Measurements from ENCODE around the gene INSL3.

The INSL3 gene

DNA sequence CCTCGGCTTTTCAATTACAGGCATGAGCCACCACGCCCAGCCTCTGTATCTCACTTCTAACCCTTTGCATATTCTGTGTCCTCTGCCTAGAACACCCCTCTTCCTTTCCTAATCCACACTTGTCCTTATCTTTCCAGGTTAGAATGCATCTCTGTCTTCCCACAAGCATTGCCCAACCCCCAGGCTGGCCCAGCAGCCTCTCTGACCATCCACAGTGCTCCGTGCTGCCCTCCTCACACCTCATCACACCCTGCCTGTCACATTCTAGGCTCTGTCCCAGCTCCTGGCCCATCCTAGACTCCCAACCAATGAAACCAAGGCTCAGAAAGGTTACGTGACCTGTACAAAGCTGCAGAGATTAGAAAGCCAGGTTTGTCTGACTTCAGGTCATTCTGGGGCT is 15.2 kb upstream of the INSL3 start:
- Histone ChIP-seq H3K9me3 (ENCODE audit: low read length) (no peaks in the 10 kb centered on the region), H3K79me2 (ENCODE audit: insufficient read depth, low read length) (no peaks in the 10 kb centered on the region), H3K9ac (ENCODE audit: low read length) (no peak overlapping the region), H3F3A (ENCODE audit: insufficient read depth, low read length) (no peaks in the 10 kb centered on the region), H3K4me3 (ENCODE audit: low read depth, low read length, poor library complexity, severe bottlenecking) (no peak overlapping the region), H3K27me3 (ENCODE audit: insufficient read depth, low read length) (no peaks in the 10 kb centered on the region), H3K36me3 (ENCODE audit: insufficient read depth, low read length) (no peaks in the 10 kb centered on the region), H3K9me2 (ENCODE audit: low read depth, low read length) (no peaks in the 10 kb centered on the region), H3K4me2 (ENCODE audit: low read length) (no peak overlapping the region), H4K20me1 (ENCODE audit: insufficient read depth, low read length) (no peaks in the 10 kb centered on the region), H3K4me1 (ENCODE audit: insufficient read depth, low read length, severe bottlenecking) (no peaks in the 10 kb centered on the region), H3K27ac (ENCODE audit: low read depth, low read length, poor library complexity, severe bottlenecking) (no peak overlapping the region), H2AFZ (ENCODE audit: low read length) (no peak overlapping the region)
- TF ChIP-seq EZH2 (IDR thresholded peaks at IDR 0.05; ENCODE audit: borderline replicate concordance, low read length) (no peak), CTCF (IDR thresholded peaks at IDR 0.05; ENCODE audit: low read length) (no peak)

GRCh38 chr19:17835182-17836006 is 14.1 kb upstream of the INSL3 start:
- no peaks in the 10 kb centered on the region for H3K9me2 ChIP-seq (ENCODE audit: low read depth, low read length)
- no peak overlapping the region for H3K4me2 ChIP-seq (ENCODE audit: low read length)
- no peaks in the 10 kb centered on the region for H3K4me1 ChIP-seq (ENCODE audit: insufficient read depth, low read length, severe bottlenecking)
- no peaks in the 10 kb centered on the region for H3F3A ChIP-seq (ENCODE audit: insufficient read depth, low read length)
- H2AFZ ChIP-seq (ENCODE audit: low read length), result no peak overlapping the region
- H4K20me1 ChIP-seq (ENCODE audit: insufficient read depth, low read length), result no peaks in the 10 kb centered on the region
- no peaks in the 10 kb centered on the region for H3K9me3 ChIP-seq (ENCODE audit: low read length)
- no peaks in the 10 kb centered on the region for H3K79me2 ChIP-seq (ENCODE audit: insufficient read depth, low read length)
- H3K27me3 ChIP-seq (ENCODE audit: insufficient read depth, low read length), result no peaks in the 10 kb centered on the region
- H3K9ac ChIP-seq (ENCODE audit: low read length), result no peak overlapping the region
- TF ChIP-seq EZH2 (IDR thresholded peaks at IDR 0.05; ENCODE audit: borderline replicate concordance, low read length), result no peak
- no peak for TF ChIP-seq CTCF (IDR thresholded peaks at IDR 0.05; ENCODE audit: low read length)
- no peak overlapping the region for H3K4me3 ChIP-seq (ENCODE audit: low read depth, low read length, poor library complexity, severe bottlenecking)
- H3K27ac ChIP-seq (ENCODE audit: low read depth, low read length, poor library complexity, severe bottlenecking), result no peak overlapping the region
- no peaks in the 10 kb centered on the region for H3K36me3 ChIP-seq (ENCODE audit: insufficient read depth, low read length)

- Histone ChIP-seq H3F3A (ENCODE audit: insufficient read depth, low read length) (no peaks in the 10 kb centered on the region), H4K20me1 (ENCODE audit: insufficient read depth, low read length) (no peaks in the 10 kb centered on the region), H2AFZ (ENCODE audit: low read length) (no peak overlapping the region), H3K9me2 (ENCODE audit: low read depth, low read length) (no peaks in the 10 kb centered on the region), H3K9ac (ENCODE audit: low read length) (no peak overlapping the region), H3K27me3 (ENCODE audit: insufficient read depth, low read length) (no peaks in the 10 kb centered on the region), H3K9me3 (ENCODE audit: low read length) (no peaks in the 10 kb centered on the region), H3K4me1 (ENCODE audit: insufficient read depth, low read length, severe bottlenecking) (no peaks in the 10 kb centered on the region), H3K4me3 (ENCODE audit: low read depth, low read length, poor library complexity, severe bottlenecking) (no peak overlapping the region), H3K27ac (ENCODE audit: low read depth, low read length, poor library complexity, severe bottlenecking) (no peak overlapping the region), H3K4me2 (ENCODE audit: low read length) (no peak overlapping the region), H3K79me2 (ENCODE audit: insufficient read depth, low read length) (no peaks in the 10 kb centered on the region), H3K36me3 (ENCODE audit: insufficient read depth, low read length) (no peaks in the 10 kb centered on the region)
- no peak for TF ChIP-seq CTCF (IDR thresholded peaks at IDR 0.05; ENCODE audit: low read length)
- no peak for TF ChIP-seq EZH2 (IDR thresholded peaks at IDR 0.05; ENCODE audit: borderline replicate concordance, low read length)
These were observed 13.2 kb upstream of the INSL3 start for GRCh38 chr19:17834350-17835181.

Data from OCI-LY1 (cell line).